ENCODE results near the gene PCSK4.

Gene PCSK4

GRCh38 chr19:1460033-1460995 is 29.8 kb downstream of the PCSK4 start:
- DNase-seq (ENCODE audit: insufficient read length) (no peak), FAIRE-seq (no peak)
- TF ChIP-seq POLR2A (IDR thresholded peaks at IDR 0.05; ENCODE audit: low read depth, low read length) (no peak), TAF1 (IDR thresholded peaks at IDR 0.05; ENCODE audit: borderline replicate concordance, low read depth, low read length) (no peak), POLR2AphosphoS5 (IDR thresholded peaks at IDR 0.05; ENCODE audit: low read depth, low read length) (no peak)

GRCh38 chr19:1459479-1459878 is 30.7 kb downstream of the PCSK4 start:
- TF ChIP-seq POLR2A (IDR thresholded peaks at IDR 0.05; ENCODE audit: low read depth, low read length): no peak
- TF ChIP-seq POLR2AphosphoS5 (IDR thresholded peaks at IDR 0.05; ENCODE audit: low read depth, low read length): no peak
- TF ChIP-seq TAF1 (IDR thresholded peaks at IDR 0.05; ENCODE audit: borderline replicate concordance, low read depth, low read length): no peak
- FAIRE-seq (no peak), DNase-seq (ENCODE audit: insufficient read length) (no peak)

- FAIRE-seq: no peak
Observed at GRCh38 chr19:1457892-1458291, 32.3 kb downstream of the PCSK4 start.

GRCh38 chr19:1457031-1457739 is 33.0 kb downstream of the PCSK4 start:
- no peak for FAIRE-seq
- no peak for TF ChIP-seq TAF1 (IDR thresholded peaks at IDR 0.05; ENCODE audit: borderline replicate concordance, low read depth, low read length)
- no peak for TF ChIP-seq POLR2A (IDR thresholded peaks at IDR 0.05; ENCODE audit: low read depth, low read length)
- TF ChIP-seq POLR2AphosphoS5 (IDR thresholded peaks at IDR 0.05; ENCODE audit: low read depth, low read length): no peak
- no peak for DNase-seq (ENCODE audit: insufficient read length)

More at GRCh38 chr19:1457892-1458291, 32.3 kb downstream of the PCSK4 start:
- TF ChIP-seq POLR2AphosphoS5 (IDR thresholded peaks at IDR 0.05; ENCODE audit: low read depth, low read length): no peak
- no peak for TF ChIP-seq POLR2A (IDR thresholded peaks at IDR 0.05; ENCODE audit: low read depth, low read length)
- TF ChIP-seq TAF1 (IDR thresholded peaks at IDR 0.05; ENCODE audit: borderline replicate concordance, low read depth, low read length): no peak
- no peak for DNase-seq (ENCODE audit: insufficient read length)

- FAIRE-seq: no peak
- no peak for TF ChIP-seq POLR2A (IDR thresholded peaks at IDR 0.05; ENCODE audit: low read depth, low read length)
- no peak for TF ChIP-seq POLR2AphosphoS5 (IDR thresholded peaks at IDR 0.05; ENCODE audit: low read depth, low read length)
- TF ChIP-seq TAF1 (IDR thresholded peaks at IDR 0.05; ENCODE audit: borderline replicate concordance, low read depth, low read length): no peak
- no peak for DNase-seq (ENCODE audit: insufficient read length)
Observed at GRCh38 chr19:1456121-1456900, 33.8 kb downstream of the PCSK4 start.

- peak; percentile 71 for DNase-seq (ENCODE audit: insufficient read length)
- FAIRE-seq: peak; percentile 77
- TF ChIP-seq POLR2AphosphoS5 (IDR thresholded peaks at IDR 0.05; ENCODE audit: low read depth, low read length) (no peak), POLR2A (IDR thresholded peaks at IDR 0.05; ENCODE audit: low read depth, low read length) (no peak), TAF1 (IDR thresholded peaks at IDR 0.05; ENCODE audit: borderline replicate concordance, low read depth, low read length) (no peak)
Observed at GRCh38 chr19:1455336-1456120, 34.6 kb downstream of the PCSK4 start.

- no peak for DNase-seq (ENCODE audit: insufficient read length)
- TF ChIP-seq TAF1 (IDR thresholded peaks at IDR 0.05; ENCODE audit: borderline replicate concordance, low read depth, low read length): no peak
- TF ChIP-seq POLR2A (IDR thresholded peaks at IDR 0.05; ENCODE audit: low read depth, low read length): no peak
- no peak for FAIRE-seq
Observed at GRCh38 chr19:1455002-1455335, 35.2 kb downstream of the PCSK4 start.

- DNase-seq (ENCODE audit: insufficient read length) (no peak), FAIRE-seq (no peak)
- TF ChIP-seq POLR2A (IDR thresholded peaks at IDR 0.05; ENCODE audit: low read depth, low read length): no peak
- no peak for TF ChIP-seq TAF1 (IDR thresholded peaks at IDR 0.05; ENCODE audit: borderline replicate concordance, low read depth, low read length)
- no peak for TF ChIP-seq POLR2AphosphoS5 (IDR thresholded peaks at IDR 0.05; ENCODE audit: low read depth, low read length)
Observed at GRCh38 chr19:1453525-1454364, 36.4 kb downstream of the PCSK4 start.

GRCh38 chr19:1452802-1453524 is 37.2 kb downstream of the PCSK4 start:
- TF ChIP-seq POLR2A (IDR thresholded peaks at IDR 0.05; ENCODE audit: low read depth, low read length): no peak
- TF ChIP-seq POLR2AphosphoS5 (IDR thresholded peaks at IDR 0.05; ENCODE audit: low read depth, low read length): no peak
- no peak for TF ChIP-seq TAF1 (IDR thresholded peaks at IDR 0.05; ENCODE audit: borderline replicate concordance, low read depth, low read length)
- no peak for DNase-seq (ENCODE audit: insufficient read length)
- FAIRE-seq: no peak

All from GM12892 (cell line).